Chondrocyte (in vitro differentiated cells): ENCODE data around the gene MME. TPM values are rescaled to one million over a fixed set of nuclear protein-coding genes. Genes with fewer than 3 reads are reported as not detected.
"Not testable (repeated sequence)": the region's sequence is repeated elsewhere in the genome, so short reads cannot be mapped to it uniquely, and the experiment has no call there.

Source experiments
- DNase-seq: peaks from one replicate; pipeline ENCODE4 v3.0.0; 2021; ENCODE audit warnings: mixed read lengths, low spot score
- H3K27ac Mint-ChIP-seq: one replicate; pipeline ENCODE4 v1.8.0; 2021; ENCODE audit warnings: mild to moderate bottlenecking, moderate library complexity, mixed read lengths; ENCODE audit not compliant: unreplicated experiment
- H3K27me3 Mint-ChIP-seq: 2 replicates; pipeline ENCODE4 v1.8.0; 2021; ENCODE audit warnings: low read depth, mixed read lengths
- H3K36me3 Mint-ChIP-seq: 2 replicates; pipeline ENCODE4 v1.8.0; 2021; ENCODE audit warnings: low read depth, mixed read lengths
- H3K4me1 Mint-ChIP-seq: 2 replicates; pipeline ENCODE4 v1.8.0; 2021; ENCODE audit warnings: low read depth, mild to moderate bottlenecking, mixed read lengths
- H3K4me3 Mint-ChIP-seq: one replicate; pipeline ENCODE4 v1.8.0; 2021; ENCODE audit warnings: mild to moderate bottlenecking, moderate library complexity, mixed read lengths; ENCODE audit not compliant: unreplicated experiment
- H3K9me3 Mint-ChIP-seq: 2 replicates; pipeline ENCODE4 v1.8.0; 2021; ENCODE audit warnings: low read depth, mixed read lengths
- CTCF ChIP-seq: fragments of 200-600 bp; sonication (generic); IDR thresholded peaks from 2 replicates; pipeline ENCODE4 v1.5.0; 2021; ENCODE audit warnings: antibody characterized with exemption, mild to moderate bottlenecking, moderate library complexity
- total RNA-seq: library from RNA; stranded (reverse); gene quantifications from 3 replicates; pipeline ENCODE4 v1.2.1, GENCODE V29; 2021

The MME gene
- total RNA-seq, 1 donor from 2014 or later = 2.5 TPM

DNA sequence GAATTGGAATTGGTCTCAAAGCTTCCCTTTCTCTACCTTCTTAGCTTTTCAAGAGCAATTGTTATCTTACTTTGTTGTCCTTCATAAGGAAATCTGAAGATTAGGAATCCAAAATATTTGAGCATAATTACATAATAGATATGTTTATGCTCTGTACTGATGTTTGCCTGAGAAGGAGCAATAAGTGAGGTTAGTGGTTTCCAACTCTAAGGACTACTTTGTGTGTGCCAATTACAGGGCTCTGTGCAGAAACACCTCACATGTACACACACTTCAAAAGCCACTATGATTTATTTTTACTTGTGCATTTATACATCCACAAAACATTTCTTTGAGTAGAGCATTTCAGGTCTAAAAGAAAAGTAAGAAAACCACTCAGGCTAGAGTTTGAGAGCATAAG is 49.9 kb downstream of the MME start:
- Mint-ChIP-seq H3K9me3 (peaks cover 7% of the 10 kb centered on the region), H3K27me3 (peaks cover 2% of the 10 kb centered on the region), H3K36me3 (no peaks in the 10 kb centered on the region), H3K4me3 (no peak overlapping the region), H3K4me1 (no peaks in the 10 kb centered on the region), H3K27ac (no peak overlapping the region)
- no peak for DNase-seq
- no peak for TF ChIP-seq CTCF

DNA sequence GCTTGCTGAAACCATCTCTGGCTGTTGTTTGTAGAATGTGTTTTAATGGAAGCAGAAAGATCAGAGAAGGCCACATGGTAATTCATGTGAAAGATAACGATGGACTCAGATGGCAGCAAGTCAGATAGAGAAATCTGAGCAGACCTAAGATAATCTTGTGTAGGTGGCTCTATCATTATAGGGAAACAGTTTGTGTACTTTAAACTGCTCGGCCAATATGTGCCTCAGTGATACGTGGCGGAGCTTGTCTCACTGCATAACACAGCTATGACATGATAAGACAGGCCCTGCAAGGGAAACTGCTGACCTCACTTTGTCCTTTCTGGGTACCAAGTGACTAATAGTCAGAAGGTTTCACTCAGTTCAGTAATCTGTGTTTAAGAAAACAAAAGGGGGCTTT is 51.0 kb downstream of the MME start:
- Mint-ChIP-seq H3K36me3 (no peaks in the 10 kb centered on the region), H3K4me1 (no peaks in the 10 kb centered on the region), H3K27ac (no peak overlapping the region), H3K4me3 (no peak overlapping the region), H3K27me3 (peaks cover 4% of the 10 kb centered on the region), H3K9me3 (peaks cover 7% of the 10 kb centered on the region)
- no peak for TF ChIP-seq CTCF
- no peak for DNase-seq

DNA sequence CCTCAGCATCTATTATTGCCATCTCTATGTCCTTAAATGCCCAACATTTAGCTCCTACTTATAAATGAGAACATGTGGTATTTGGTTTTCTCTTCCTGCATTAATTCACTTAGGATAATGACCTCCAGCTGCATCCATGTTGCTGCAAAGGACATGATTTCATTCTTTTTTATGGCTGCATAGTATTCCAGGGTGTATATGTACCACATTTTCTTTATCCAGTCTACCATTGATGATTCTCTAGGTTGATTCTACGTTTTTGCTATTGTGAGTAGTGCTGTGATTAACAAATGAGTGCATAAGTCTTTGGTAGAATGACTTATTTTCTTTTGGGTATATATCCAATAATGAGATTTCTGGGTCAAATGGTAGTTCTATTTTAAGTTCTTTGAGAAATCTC is 54.2 kb downstream of the MME start:
- H3K27ac Mint-ChIP-seq, H3K9me3 Mint-ChIP-seq, H3K4me3 Mint-ChIP-seq, H3K4me1 Mint-ChIP-seq, DNase-seq, H3K36me3 Mint-ChIP-seq, H3K27me3 Mint-ChIP-seq: not testable (repeated sequence)

DNA sequence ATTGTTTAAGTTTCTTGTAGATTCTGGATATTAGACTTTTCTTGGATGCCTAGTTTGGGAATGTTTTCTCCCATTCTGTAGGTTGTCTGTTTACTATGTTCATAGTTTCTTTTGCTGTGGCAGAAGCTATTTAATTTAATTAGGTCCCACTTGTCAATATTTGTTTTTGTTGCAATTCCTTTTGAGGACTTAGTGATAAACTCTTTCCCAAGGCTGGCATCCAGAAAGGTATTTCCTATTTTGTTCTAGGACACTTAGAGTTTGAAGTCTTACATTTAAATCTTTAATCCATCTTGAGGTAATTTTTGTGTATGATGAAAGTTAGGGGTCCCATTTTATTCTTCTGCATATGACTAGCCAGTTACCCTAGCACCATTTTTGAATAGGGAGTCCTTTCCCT is 54.9 kb downstream of the MME start:
- Mint-ChIP-seq H3K4me3 (no peak overlapping the region), H3K36me3 (no peaks in the 10 kb centered on the region), H3K27me3 (peaks cover 4% of the 10 kb centered on the region), H3K4me1 (no peaks in the 10 kb centered on the region), H3K27ac (no peak overlapping the region), H3K9me3 (peaks cover 7% of the 10 kb centered on the region)
- no peak for DNase-seq
- TF ChIP-seq CTCF = no peak

DNA sequence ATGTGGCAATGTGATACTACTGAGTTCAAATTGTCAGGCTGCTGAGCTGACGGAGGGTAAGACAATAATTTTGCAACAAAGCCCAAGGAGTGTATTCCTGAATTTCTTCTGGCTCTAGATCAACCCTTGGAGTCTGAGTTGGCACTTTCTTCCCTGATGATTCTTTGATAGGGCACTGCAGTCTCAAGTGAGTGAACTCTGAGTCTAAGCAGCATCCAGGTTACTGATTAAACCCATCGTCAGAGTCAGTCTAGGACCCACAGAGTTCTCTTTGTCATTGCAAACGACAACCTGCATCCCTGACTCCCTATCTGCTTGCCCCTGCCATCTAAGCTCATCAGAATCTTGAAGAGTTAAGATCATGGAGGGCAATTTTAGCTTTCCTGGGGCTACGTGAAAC is 58.6 kb downstream of the MME start:
- peaks cover 7% of the 10 kb centered on the region for H3K9me3 Mint-ChIP-seq
- no peak overlapping the region for H3K4me3 Mint-ChIP-seq
- TF ChIP-seq CTCF = no peak
- H3K4me1 Mint-ChIP-seq = no peaks in the 10 kb centered on the region
- H3K27ac Mint-ChIP-seq = no peak overlapping the region
- peaks cover 4% of the 10 kb centered on the region for H3K27me3 Mint-ChIP-seq
- no peaks in the 10 kb centered on the region for H3K36me3 Mint-ChIP-seq
- no peak for DNase-seq

DNA sequence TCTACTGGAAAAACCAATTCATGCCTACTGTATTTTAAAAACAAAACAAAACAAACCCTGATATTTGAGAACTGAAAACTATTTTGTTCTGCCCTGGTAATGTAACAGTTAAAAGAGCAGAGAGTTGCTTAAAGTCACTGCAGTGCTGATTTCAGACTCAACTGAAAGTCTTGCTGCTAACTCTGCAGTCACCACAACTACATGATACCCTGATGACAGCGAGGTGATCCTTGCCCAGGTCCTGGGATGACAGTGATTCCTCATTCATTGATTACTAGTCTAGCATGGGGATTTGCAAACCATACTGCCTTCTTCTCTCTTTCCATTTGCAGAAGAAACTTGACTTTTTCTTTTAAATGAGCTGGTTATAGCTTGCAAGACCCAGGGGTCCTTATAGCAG is 67.5 kb downstream of the MME start:
- no peak overlapping the region for H3K27ac Mint-ChIP-seq

More for the DNA sequence above, 67.5 kb downstream of the MME start:
- Mint-ChIP-seq H3K27me3 (no peaks in the 10 kb centered on the region), H3K9me3 (no peaks in the 10 kb centered on the region), H3K4me3 (no peak overlapping the region), H3K4me1 (no peaks in the 10 kb centered on the region), H3K36me3 (no peaks in the 10 kb centered on the region)
- no peak for TF ChIP-seq CTCF
- DNase-seq = no peak
